Measurements from ENCODE around the gene GIMAP5.

- TF ChIP-seq POLR2AphosphoS5 (IDR thresholded peaks at IDR 0.05), result no peak
- no peak for TF ChIP-seq CTCF (IDR thresholded peaks at IDR 0.05)
- no peak for TF ChIP-seq POLR2A (IDR thresholded peaks at IDR 0.05)
- no peak for TF ChIP-seq EP300 (IDR thresholded peaks at IDR 0.05)
Observed at GRCh38 chr7:150787321-150788281, 50.4 kb downstream of the GIMAP5 start.

Data from gastroesophageal sphincter (tissue), 3 donors.